Panc1 (cell line): ENCODE data around the gene PPIB.

Experiments
- SIN3A ChIP-seq: IDR thresholded peaks from 2 replicates; pipeline ENCODE4 v1.6.1; 2012; ENCODE audit warnings: low read depth, mild to moderate bottlenecking, low read length, moderate library complexity, borderline replicate concordance; ENCODE audit not compliant: insufficient read depth
- TCF7L2 ChIP-seq: IDR thresholded peaks from 2 replicates; pipeline ENCODE4 v1.6.1; 2011; ENCODE audit warnings: mild to moderate bottlenecking, low read depth, low read length, inconsistent platforms
- TF ChIP-seq, protein P1 (sequence below): fragments of 450-650 bp; IDR thresholded peaks from 2 replicates; pipeline ENCODE4 v1.5.1; 2017; ENCODE audit warnings: mild to moderate bottlenecking
- TF ChIP-seq, protein P2 (sequence below), 2 experiments: IDR thresholded peaks; 2 replicates each; pipeline ENCODE4 v1.6.1; 2011 to 2012; ENCODE audit warnings: low read depth in 2 of 2, control low read depth in 1 of 2, low read length in 1 of 2, mild to moderate bottlenecking in 1 of 2, moderate library complexity in 1 of 2; ENCODE audit not compliant: insufficient read depth in 1 of 2

DNA sequence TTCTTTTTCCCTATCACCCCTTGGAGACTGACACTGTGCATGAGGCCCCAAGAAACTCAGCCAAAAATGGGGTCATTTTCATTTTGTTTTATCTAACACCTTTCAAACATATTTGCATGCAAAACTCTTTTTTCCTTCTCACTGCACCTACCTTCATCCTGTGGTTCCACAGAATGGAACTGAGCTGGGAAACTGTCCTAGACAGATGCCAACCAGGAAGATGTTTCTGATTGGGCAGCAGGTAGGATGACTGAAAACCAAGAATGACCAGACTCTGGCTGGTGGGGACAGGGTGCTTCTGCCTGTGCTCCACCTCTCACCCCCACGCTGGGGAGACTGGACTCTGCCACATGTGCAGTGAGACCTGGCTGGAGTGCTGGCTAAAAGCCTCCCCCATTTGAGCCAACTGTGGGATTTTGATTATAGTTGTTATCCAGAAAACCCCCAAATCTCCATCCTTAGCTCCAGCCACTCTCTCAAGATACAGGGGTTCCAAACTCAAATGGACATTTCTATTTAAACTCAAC is 5.2 kb downstream of the PPIB start:
- TF ChIP-seq, protein P1, sequence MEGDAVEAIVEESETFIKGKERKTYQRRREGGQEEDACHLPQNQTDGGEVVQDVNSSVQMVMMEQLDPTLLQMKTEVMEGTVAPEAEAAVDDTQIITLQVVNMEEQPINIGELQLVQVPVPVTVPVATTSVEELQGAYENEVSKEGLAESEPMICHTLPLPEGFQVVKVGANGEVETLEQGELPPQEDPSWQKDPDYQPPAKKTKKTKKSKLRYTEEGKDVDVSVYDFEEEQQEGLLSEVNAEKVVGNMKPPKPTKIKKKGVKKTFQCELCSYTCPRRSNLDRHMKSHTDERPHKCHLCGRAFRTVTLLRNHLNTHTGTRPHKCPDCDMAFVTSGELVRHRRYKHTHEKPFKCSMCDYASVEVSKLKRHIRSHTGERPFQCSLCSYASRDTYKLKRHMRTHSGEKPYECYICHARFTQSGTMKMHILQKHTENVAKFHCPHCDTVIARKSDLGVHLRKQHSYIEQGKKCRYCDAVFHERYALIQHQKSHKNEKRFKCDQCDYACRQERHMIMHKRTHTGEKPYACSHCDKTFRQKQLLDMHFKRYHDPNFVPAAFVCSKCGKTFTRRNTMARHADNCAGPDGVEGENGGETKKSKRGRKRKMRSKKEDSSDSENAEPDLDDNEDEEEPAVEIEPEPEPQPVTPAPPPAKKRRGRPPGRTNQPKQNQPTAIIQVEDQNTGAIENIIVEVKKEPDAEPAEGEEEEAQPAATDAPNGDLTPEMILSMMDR = no peak
- TF ChIP-seq TCF7L2 (no peak), SIN3A (no peak)
- TF ChIP-seq, protein P2, sequence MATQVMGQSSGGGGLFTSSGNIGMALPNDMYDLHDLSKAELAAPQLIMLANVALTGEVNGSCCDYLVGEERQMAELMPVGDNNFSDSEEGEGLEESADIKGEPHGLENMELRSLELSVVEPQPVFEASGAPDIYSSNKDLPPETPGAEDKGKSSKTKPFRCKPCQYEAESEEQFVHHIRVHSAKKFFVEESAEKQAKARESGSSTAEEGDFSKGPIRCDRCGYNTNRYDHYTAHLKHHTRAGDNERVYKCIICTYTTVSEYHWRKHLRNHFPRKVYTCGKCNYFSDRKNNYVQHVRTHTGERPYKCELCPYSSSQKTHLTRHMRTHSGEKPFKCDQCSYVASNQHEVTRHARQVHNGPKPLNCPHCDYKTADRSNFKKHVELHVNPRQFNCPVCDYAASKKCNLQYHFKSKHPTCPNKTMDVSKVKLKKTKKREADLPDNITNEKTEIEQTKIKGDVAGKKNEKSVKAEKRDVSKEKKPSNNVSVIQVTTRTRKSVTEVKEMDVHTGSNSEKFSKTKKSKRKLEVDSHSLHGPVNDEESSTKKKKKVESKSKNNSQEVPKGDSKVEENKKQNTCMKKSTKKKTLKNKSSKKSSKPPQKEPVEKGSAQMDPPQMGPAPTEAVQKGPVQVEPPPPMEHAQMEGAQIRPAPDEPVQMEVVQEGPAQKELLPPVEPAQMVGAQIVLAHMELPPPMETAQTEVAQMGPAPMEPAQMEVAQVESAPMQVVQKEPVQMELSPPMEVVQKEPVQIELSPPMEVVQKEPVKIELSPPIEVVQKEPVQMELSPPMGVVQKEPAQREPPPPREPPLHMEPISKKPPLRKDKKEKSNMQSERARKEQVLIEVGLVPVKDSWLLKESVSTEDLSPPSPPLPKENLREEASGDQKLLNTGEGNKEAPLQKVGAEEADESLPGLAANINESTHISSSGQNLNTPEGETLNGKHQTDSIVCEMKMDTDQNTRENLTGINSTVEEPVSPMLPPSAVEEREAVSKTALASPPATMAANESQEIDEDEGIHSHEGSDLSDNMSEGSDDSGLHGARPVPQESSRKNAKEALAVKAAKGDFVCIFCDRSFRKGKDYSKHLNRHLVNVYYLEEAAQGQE (IDR thresholded peaks at IDR 0.05; ENCODE audit: insufficient read depth in 1 of 2, low read depth in 2 of 2, low read length in 1 of 2) = no peak
